Measurements from ENCODE around the gene HCRTR1. TPM values are rescaled to one million over a fixed set of nuclear protein-coding genes. Genes with fewer than 3 reads are reported as not detected.

The HCRTR1 gene
- total RNA-seq, 1 experiment from 2014 or later: not detected

DNA sequence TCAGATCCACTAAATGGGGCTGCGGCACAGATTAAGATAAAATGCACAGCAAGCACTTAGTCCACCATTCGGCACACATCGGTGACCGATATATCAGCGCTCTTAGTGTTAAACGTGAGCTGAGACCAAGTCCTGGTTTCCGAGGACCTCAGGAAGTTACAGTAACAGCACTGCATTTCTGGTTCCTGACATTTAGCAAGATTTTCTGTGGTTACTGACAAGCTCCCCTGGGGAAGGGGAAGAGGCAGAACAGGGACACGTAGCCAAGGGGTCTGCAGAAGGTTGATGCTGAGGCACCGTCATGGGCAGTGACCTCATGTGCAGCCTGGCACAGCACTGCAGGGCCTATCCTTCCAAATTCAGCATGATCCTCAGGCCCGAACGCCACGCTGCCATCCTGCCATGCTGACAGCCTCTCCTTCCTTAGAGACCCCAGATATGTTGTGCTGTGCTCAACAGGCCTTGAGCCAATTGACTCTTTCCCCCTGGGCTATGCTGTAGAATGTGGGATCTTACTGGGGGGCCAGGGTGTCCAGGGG is 40.6 kb downstream of the HCRTR1 start:
- no peak for DNase-seq
- Histone ChIP-seq H3K36me3 (ENCODE audit: low read depth) (no peaks in the 10 kb centered on the region), H3K9me3 (ENCODE audit: insufficient read depth, low read depth) (no peaks in the 10 kb centered on the region), H3K27ac (no peak overlapping the region), H3K4me3 (no peak overlapping the region), H3K79me2 (ENCODE audit: low read depth) (no peaks in the 10 kb centered on the region), H3K9me2 (ENCODE audit: insufficient read depth) (no peaks in the 10 kb centered on the region), H2AFZ (no peak overlapping the region), H3K4me1 (replicated peaks; ENCODE audit: insufficient read depth) (no peaks in the 10 kb centered on the region), H3K27me3 (ENCODE audit: insufficient read depth, low read depth) (no peaks in the 10 kb centered on the region), H4K20me1 (ENCODE audit: insufficient read depth) (no peaks in the 10 kb centered on the region), H3F3A (ENCODE audit: insufficient read depth, low read depth) (no peaks in the 10 kb centered on the region), H3K4me2 (no peak overlapping the region)
- intact Hi-C loops (cut with micrococcal nuclease; ENCODE audit: unreplicated experiment): no loop called here
- CTCF ChIA-PET: interaction anchor here (0.5 kb wide), 1 partner anchor 131 kb away, joined by 11 read pairs; no protein-coding TSS in a partner anchor
- TF ChIP-seq, protein P1, sequence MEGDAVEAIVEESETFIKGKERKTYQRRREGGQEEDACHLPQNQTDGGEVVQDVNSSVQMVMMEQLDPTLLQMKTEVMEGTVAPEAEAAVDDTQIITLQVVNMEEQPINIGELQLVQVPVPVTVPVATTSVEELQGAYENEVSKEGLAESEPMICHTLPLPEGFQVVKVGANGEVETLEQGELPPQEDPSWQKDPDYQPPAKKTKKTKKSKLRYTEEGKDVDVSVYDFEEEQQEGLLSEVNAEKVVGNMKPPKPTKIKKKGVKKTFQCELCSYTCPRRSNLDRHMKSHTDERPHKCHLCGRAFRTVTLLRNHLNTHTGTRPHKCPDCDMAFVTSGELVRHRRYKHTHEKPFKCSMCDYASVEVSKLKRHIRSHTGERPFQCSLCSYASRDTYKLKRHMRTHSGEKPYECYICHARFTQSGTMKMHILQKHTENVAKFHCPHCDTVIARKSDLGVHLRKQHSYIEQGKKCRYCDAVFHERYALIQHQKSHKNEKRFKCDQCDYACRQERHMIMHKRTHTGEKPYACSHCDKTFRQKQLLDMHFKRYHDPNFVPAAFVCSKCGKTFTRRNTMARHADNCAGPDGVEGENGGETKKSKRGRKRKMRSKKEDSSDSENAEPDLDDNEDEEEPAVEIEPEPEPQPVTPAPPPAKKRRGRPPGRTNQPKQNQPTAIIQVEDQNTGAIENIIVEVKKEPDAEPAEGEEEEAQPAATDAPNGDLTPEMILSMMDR (conservative IDR thresholded peaks at IDR 0.05): no peak
- TF ChIP-seq EZH2 (IDR thresholded peaks at IDR 0.05; ENCODE audit: low read depth): no peak
- POLR2A ChIA-PET (ENCODE audit: unreplicated experiment): interaction anchor here (0.6 kb wide), 1 partner anchor 160 kb away, joined by 3 read pairs; no protein-coding TSS in a partner anchor
- no TSS peak for BruUV-seq (replicated peaks)

DNA sequence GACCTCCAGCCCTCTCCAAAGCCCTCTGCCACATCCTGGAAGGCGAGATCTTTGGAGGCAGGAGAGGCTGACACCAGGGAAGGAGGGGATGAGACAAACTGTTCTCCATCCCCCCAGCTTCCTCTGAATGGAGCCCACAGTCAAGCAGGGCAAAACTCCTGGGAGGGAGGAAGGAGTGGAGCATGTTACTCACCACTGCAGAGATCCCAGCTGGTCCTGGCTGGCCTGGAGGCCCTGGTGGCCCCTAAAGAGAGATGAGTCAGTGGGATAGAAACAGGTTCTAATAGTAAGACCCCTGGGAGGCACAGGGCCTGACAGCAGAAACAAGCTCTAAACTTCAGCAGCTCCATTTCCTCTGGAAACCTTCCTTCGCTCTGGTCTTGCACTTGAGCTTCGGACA is 41.2 kb downstream of the HCRTR1 start:
- ChIA-PET POLR2A (ENCODE audit: unreplicated experiment) (interaction anchor here (0.6 kb wide), 1 partner anchor 159 kb away, joined by 3 read pairs; no protein-coding TSS in a partner anchor), CTCF (no interaction called here)
- Histone ChIP-seq H3K79me2 (ENCODE audit: low read depth) (no peaks in the 10 kb centered on the region), H3K4me1 (replicated peaks; ENCODE audit: insufficient read depth) (no peaks in the 10 kb centered on the region), H3F3A (ENCODE audit: insufficient read depth, low read depth) (no peaks in the 10 kb centered on the region), H4K20me1 (ENCODE audit: insufficient read depth) (no peaks in the 10 kb centered on the region), H2AFZ (no peak overlapping the region), H3K9me2 (ENCODE audit: insufficient read depth) (no peaks in the 10 kb centered on the region), H3K27me3 (ENCODE audit: insufficient read depth, low read depth) (no peaks in the 10 kb centered on the region), H3K4me3 (no peak overlapping the region), H3K36me3 (ENCODE audit: low read depth) (no peaks in the 10 kb centered on the region), H3K27ac (no peak overlapping the region), H3K4me2 (no peak overlapping the region), H3K9me3 (ENCODE audit: insufficient read depth, low read depth) (no peaks in the 10 kb centered on the region)
- intact Hi-C loops (cut with micrococcal nuclease; ENCODE audit: unreplicated experiment): no loop called here
- no peak for DNase-seq
- TF ChIP-seq, protein P1 (conservative IDR thresholded peaks at IDR 0.05): no peak
- no peak for TF ChIP-seq EZH2 (IDR thresholded peaks at IDR 0.05; ENCODE audit: low read depth)
- BruUV-seq (replicated peaks): no TSS peak

DNA sequence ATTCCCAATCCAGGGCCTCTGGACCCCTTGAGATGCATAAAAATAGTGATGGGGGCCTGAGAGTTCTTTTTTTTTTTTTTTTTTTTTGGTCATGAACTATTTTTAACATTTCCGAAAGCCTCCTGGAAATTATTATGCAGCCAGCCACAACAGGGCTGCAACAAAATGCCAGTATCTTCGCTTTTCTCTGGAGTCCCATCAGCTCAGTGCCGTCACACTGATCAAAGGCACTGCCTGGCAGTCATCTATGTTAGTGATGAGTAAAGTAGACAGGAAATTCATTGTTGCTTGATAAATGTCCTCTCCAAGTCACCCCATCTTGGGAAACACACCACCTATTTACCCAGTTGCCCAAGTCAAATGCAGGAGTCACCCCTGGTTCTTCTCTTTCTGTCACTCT is 42.4 kb downstream of the HCRTR1 start:
- no TSS peak for BruUV-seq (replicated peaks)
- Histone ChIP-seq H3F3A (ENCODE audit: insufficient read depth, low read depth) (no peaks in the 10 kb centered on the region), H3K9me2 (ENCODE audit: insufficient read depth) (no peaks in the 10 kb centered on the region), H3K36me3 (ENCODE audit: low read depth) (no peaks in the 10 kb centered on the region), H3K4me2 (no peak overlapping the region), H3K4me3 (no peak overlapping the region), H2AFZ (no peak overlapping the region), H4K20me1 (ENCODE audit: insufficient read depth) (no peaks in the 10 kb centered on the region), H3K79me2 (ENCODE audit: low read depth) (no peaks in the 10 kb centered on the region), H3K9me3 (ENCODE audit: insufficient read depth, low read depth) (no peaks in the 10 kb centered on the region), H3K4me1 (replicated peaks; ENCODE audit: insufficient read depth) (no peaks in the 10 kb centered on the region), H3K27ac (no peak overlapping the region), H3K27me3 (ENCODE audit: insufficient read depth, low read depth) (no peaks in the 10 kb centered on the region)
- TF ChIP-seq EZH2 (IDR thresholded peaks at IDR 0.05; ENCODE audit: low read depth): no peak
- TF ChIP-seq, protein P1 (conservative IDR thresholded peaks at IDR 0.05): no peak
- intact Hi-C loops (cut with micrococcal nuclease; ENCODE audit: unreplicated experiment): loop anchor here (5.0 to 10.0 kb wide), 3 partner anchors 302 to 755 kb away; no protein-coding TSS in a partner anchor
- no peak for DNase-seq
- ChIA-PET CTCF (no interaction called here), POLR2A (ENCODE audit: unreplicated experiment) (no interaction called here)
